Measurements from ENCODE around the gene ACVR1B.

DNA sequence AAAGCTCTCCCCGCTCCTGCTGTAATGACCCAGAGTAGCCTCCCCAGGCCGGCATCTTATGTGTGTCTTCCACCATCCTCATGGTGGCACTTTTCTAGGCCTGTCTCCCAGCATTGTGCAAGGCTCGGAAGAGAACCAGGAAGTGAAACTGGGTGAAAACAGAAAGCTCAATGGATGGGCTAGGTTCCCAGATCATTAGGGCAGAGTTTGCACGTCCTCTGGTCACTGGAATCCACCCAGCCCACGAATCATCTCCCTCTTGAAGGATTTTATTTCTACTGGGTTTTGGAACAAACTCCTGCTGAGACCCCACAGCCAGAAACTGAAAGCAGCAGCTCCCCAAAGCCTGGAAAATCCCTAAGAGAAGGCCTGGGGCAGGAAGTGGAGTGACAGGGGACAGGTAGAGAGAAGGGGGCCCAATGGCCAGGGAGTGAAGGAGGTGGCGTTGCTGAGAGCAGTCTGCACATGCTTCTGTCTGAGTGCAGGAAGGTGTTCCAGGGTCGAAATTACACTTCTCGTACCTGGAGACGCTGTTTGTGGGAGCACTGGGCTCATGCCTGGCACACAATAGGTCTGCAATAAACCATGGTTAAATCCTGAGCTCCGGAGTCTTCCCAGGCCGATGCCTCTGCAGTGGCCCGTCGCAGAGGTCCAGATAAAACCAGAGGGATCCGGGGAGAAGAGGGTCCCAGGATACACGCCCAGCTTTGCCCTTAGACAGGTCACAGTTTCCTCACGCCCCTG is 28.6 kb upstream of the ACVR1B start:
- TF ChIP-seq CREB1 (CRISPR knock-in tag; IDR thresholded peaks at IDR 0.05; ENCODE audit: low read depth) = no peak
- TF ChIP-seq, protein P1, sequence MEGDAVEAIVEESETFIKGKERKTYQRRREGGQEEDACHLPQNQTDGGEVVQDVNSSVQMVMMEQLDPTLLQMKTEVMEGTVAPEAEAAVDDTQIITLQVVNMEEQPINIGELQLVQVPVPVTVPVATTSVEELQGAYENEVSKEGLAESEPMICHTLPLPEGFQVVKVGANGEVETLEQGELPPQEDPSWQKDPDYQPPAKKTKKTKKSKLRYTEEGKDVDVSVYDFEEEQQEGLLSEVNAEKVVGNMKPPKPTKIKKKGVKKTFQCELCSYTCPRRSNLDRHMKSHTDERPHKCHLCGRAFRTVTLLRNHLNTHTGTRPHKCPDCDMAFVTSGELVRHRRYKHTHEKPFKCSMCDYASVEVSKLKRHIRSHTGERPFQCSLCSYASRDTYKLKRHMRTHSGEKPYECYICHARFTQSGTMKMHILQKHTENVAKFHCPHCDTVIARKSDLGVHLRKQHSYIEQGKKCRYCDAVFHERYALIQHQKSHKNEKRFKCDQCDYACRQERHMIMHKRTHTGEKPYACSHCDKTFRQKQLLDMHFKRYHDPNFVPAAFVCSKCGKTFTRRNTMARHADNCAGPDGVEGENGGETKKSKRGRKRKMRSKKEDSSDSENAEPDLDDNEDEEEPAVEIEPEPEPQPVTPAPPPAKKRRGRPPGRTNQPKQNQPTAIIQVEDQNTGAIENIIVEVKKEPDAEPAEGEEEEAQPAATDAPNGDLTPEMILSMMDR (conservative IDR thresholded peaks at IDR 0.05; ENCODE audit: low read depth in 2 of 2) = no peak
- TF ChIP-seq, protein P2, sequence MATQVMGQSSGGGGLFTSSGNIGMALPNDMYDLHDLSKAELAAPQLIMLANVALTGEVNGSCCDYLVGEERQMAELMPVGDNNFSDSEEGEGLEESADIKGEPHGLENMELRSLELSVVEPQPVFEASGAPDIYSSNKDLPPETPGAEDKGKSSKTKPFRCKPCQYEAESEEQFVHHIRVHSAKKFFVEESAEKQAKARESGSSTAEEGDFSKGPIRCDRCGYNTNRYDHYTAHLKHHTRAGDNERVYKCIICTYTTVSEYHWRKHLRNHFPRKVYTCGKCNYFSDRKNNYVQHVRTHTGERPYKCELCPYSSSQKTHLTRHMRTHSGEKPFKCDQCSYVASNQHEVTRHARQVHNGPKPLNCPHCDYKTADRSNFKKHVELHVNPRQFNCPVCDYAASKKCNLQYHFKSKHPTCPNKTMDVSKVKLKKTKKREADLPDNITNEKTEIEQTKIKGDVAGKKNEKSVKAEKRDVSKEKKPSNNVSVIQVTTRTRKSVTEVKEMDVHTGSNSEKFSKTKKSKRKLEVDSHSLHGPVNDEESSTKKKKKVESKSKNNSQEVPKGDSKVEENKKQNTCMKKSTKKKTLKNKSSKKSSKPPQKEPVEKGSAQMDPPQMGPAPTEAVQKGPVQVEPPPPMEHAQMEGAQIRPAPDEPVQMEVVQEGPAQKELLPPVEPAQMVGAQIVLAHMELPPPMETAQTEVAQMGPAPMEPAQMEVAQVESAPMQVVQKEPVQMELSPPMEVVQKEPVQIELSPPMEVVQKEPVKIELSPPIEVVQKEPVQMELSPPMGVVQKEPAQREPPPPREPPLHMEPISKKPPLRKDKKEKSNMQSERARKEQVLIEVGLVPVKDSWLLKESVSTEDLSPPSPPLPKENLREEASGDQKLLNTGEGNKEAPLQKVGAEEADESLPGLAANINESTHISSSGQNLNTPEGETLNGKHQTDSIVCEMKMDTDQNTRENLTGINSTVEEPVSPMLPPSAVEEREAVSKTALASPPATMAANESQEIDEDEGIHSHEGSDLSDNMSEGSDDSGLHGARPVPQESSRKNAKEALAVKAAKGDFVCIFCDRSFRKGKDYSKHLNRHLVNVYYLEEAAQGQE (IDR thresholded peaks at IDR 0.05; ENCODE audit: unreplicated experiment) = no peak
- no peak for TF ChIP-seq POLR2AphosphoS5 (IDR thresholded peaks at IDR 0.05; ENCODE audit: low read depth)
- TF ChIP-seq EZH2 (IDR thresholded peaks at IDR 0.05; ENCODE audit: low read depth, unreplicated experiment) = no peak
- TF ChIP-seq JUNB (IDR thresholded peaks at IDR 0.05; ENCODE audit: unreplicated experiment) = no peak
- no peak for TF ChIP-seq EZH2phosphoT487 (IDR thresholded peaks at IDR 0.05; ENCODE audit: unreplicated experiment)
- TF ChIP-seq ZNF331 (CRISPR knock-in tag; IDR thresholded peaks at IDR 0.05; ENCODE audit: low read depth) = no peak
- TF ChIP-seq, protein P3, sequence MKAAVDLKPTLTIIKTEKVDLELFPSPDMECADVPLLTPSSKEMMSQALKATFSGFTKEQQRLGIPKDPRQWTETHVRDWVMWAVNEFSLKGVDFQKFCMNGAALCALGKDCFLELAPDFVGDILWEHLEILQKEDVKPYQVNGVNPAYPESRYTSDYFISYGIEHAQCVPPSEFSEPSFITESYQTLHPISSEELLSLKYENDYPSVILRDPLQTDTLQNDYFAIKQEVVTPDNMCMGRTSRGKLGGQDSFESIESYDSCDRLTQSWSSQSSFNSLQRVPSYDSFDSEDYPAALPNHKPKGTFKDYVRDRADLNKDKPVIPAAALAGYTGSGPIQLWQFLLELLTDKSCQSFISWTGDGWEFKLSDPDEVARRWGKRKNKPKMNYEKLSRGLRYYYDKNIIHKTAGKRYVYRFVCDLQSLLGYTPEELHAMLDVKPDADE (IDR thresholded peaks at IDR 0.05) = no peak
- no peak for TF ChIP-seq ZNF114 (CRISPR knock-in tag; IDR thresholded peaks at IDR 0.05)
- TF ChIP-seq NANOG (IDR thresholded peaks at IDR 0.05; ENCODE audit: borderline replicate concordance) = no peak
- no peak for TF ChIP-seq STAT1 (IDR thresholded peaks at IDR 0.05; ENCODE audit: unreplicated experiment)
- TF ChIP-seq, protein P4, sequence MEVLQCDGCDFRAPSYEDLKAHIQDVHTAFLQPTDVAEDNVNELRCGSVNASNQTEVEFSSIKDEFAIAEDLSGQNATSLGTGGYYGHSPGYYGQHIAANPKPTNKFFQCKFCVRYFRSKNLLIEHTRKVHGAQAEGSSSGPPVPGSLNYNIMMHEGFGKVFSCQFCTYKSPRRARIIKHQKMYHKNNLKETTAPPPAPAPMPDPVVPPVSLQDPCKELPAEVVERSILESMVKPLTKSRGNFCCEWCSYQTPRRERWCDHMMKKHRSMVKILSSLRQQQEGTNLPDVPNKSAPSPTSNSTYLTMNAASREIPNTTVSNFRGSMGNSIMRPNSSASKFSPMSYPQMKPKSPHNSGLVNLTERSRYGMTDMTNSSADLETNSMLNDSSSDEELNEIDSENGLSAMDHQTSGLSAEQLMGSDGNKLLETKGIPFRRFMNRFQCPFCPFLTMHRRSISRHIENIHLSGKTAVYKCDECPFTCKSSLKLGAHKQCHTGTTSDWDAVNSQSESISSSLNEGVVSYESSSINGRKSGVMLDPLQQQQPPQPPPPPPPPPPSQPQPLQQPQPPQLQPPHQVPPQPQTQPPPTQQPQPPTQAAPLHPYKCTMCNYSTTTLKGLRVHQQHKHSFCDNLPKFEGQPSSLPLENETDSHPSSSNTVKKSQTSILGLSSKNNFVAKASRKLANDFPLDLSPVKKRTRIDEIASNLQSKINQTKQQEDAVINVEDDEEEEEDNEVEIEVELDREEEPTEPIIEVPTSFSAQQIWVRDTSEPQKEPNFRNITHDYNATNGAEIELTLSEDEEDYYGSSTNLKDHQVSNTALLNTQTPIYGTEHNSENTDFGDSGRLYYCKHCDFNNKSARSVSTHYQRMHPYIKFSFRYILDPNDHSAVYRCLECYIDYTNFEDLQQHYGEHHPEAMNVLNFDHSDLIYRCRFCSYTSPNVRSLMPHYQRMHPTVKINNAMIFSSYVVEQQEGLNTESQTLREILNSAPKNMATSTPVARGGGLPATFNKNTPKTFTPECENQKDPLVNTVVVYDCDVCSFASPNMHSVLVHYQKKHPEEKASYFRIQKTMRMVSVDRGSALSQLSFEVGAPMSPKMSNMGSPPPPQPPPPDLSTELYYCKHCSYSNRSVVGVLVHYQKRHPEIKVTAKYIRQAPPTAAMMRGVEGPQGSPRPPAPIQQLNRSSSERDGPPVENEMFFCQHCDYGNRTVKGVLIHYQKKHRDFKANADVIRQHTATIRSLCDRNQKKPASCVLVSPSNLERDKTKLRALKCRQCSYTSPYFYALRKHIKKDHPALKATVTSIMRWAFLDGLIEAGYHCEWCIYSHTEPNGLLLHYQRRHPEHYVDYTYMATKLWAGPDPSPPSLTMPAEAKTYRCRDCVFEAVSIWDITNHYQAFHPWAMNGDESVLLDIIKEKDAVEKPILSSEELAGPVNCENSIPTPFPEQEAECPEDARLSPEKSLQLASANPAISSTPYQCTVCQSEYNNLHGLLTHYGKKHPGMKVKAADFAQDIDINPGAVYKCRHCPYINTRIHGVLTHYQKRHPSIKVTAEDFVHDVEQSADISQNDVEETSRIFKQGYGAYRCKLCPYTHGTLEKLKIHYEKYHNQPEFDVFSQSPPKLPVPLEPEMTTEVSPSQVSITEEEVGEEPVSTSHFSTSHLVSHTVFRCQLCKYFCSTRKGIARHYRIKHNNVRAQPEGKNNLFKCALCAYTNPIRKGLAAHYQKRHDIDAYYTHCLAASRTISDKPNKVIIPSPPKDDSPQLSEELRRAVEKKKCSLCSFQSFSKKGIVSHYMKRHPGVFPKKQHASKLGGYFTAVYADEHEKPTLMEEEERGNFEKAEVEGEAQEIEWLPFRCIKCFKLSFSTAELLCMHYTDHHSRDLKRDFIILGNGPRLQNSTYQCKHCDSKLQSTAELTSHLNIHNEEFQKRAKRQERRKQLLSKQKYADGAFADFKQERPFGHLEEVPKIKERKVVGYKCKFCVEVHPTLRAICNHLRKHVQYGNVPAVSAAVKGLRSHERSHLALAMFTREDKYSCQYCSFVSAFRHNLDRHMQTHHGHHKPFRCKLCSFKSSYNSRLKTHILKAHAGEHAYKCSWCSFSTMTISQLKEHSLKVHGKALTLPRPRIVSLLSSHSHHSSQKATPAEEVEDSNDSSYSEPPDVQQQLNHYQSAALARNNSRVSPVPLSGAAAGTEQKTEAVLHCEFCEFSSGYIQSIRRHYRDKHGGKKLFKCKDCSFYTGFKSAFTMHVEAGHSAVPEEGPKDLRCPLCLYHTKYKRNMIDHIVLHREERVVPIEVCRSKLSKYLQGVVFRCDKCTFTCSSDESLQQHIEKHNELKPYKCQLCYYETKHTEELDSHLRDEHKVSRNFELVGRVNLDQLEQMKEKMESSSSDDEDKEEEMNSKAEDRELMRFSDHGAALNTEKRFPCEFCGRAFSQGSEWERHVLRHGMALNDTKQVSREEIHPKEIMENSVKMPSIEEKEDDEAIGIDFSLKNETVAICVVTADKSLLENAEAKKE (CRISPR knock-in tag; IDR thresholded peaks at IDR 0.05) = no peak

Measured in GM23338 (cell line).